ENCODE data around the gene GRIN3B. TPM values are rescaled to one million over a fixed set of nuclear protein-coding genes. Genes with fewer than 3 reads are reported as not detected.

Gene GRIN3B
- total and polyA plus RNA-seq, 9 of the 15 experiments (the other 6 are each of a cell fraction or from before 2014, with no cell fraction given), result 0.06 to 0.95 (median 0.19) TPM; not detected in 6

DNA sequence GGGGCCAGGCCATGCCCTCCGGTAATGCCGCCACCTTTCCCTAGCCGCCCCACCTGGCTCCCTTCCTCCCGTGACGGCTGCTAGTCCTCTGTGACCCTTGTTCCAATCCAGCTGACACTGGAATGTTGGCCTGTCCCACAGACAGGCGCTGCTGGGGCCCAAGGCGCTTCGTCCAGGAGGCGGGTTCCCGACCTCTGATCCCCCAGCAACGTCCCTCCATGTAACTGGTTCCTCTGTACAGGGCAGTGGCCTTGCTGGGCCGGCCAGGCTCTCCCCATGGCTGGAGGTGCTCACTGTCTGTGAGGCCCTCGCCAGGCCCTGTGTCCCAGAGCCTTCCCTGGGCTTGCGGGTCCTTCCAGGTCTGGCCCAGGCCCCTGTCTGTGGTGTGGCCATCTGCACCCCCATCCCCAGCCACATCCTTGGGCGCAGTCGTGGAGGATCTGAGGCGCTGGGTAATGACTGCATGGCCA, 6.8 kb upstream of the GRIN3B start:
- no peak overlapping the region for H3K4me2 ChIP-seq (ENCODE audit: insufficient read depth, low read length)
- POLR2A ChIA-PET, result interaction anchor here (0.6 kb wide), 1 partner anchor 36 kb away, joined by 5 read pairs; no protein-coding TSS in a partner anchor
- H3K9me3 ChIP-seq (replicated peaks; ENCODE audit: control insufficient read depth, insufficient read depth, low read depth, low read length), result no peaks in the 10 kb centered on the region
- peaks cover 65% of the 10 kb centered on the region; the same call in 2 of the 3 replicates for H3K36me3 ChIP-seq (ENCODE audit: control insufficient read depth, insufficient read depth, low read length)
- in situ Hi-C loops (cut with MboI), result no loop called here
- no peak overlapping the region for H3K27ac ChIP-seq (ENCODE audit: extremely low read depth, low read depth, low read length)
- TF ChIP-seq NUFIP1 (IDR thresholded peaks at IDR 0.05; ENCODE audit: partially characterized antibody) (no peak), YBX1 (IDR thresholded peaks at IDR 0.05) (no peak), RBM22 (IDR thresholded peaks at IDR 0.05; ENCODE audit: low read depth, low read length, poor library complexity, severe bottlenecking) (peak; percentile 50)
- no peaks in the 10 kb centered on the region for H3K27me3 ChIP-seq (ENCODE audit: control insufficient read depth in 2 of 2, insufficient read depth in 2 of 2, low read length in 2 of 2)
- peaks cover 6% of the 10 kb centered on the region for H3K9me1 ChIP-seq (ENCODE audit: control insufficient read depth, insufficient read depth, low read length)
- ATAC-seq (no peak), FAIRE-seq (no peak), DNase-seq (ENCODE audit: extremely low read depth in 1 of 4, low spot score in 3 of 4) (no peak)
- H3K4me1 ChIP-seq (replicated peaks in 1 of 2; ENCODE audit: control insufficient read depth in 2 of 2, insufficient read depth in 2 of 2, low read length in 2 of 2), result peaks cover 12 to 81% of the 10 kb centered on the region in 2 experiments; a peak in 4 of 5 replicates
- 89% methylated on average over 11 of the region's 17 CpGs for WGBS (ENCODE audit: insufficient coverage, low coverage, missing lambda C conversion rate)
- peak overlapping the region in 1 of 2 experiments; percentile 58; a peak in 2 of 4 replicates for H3K9ac ChIP-seq (ENCODE audit: insufficient read depth in 1 of 2, low read depth in 2 of 2, low read length in 2 of 2)
- H4K20me1 ChIP-seq (replicated peaks; ENCODE audit: control insufficient read depth, insufficient read depth, low read length), result no peaks in the 10 kb centered on the region; the same call in 1 of the 2 replicates
- intact Hi-C loops (cut with micrococcal nuclease), result no loop called here
- no peaks in the 10 kb centered on the region for H3K79me2 ChIP-seq (ENCODE audit: control insufficient read depth, insufficient read depth, low read length)
- H2AFZ ChIP-seq (ENCODE audit: low read depth, low read length), result no peak overlapping the region
- BruUV-seq (replicated peaks), result no TSS peak
- CTCF ChIA-PET (ENCODE audit: low intra/inter-chr PET ratio), result no interaction called here
- no peak overlapping the region for H3K4me3 ChIP-seq

GRCh38 chr19:993831-994393, 6.3 kb upstream of the GRIN3B start:
- no peak overlapping the region for H3K4me3 ChIP-seq
- in situ Hi-C loops (cut with MboI) (no loop called here), intact Hi-C loops (cut with micrococcal nuclease) (no loop called here)
- no peaks in the 10 kb centered on the region for H3K27me3 ChIP-seq (ENCODE audit: control insufficient read depth in 2 of 2, insufficient read depth in 2 of 2, low read length in 2 of 2)
- ChIA-PET CTCF (ENCODE audit: low intra/inter-chr PET ratio) (no interaction called here), POLR2A (interaction anchor here (1.4 kb wide), 1 partner anchor 26 kb away, joined by 5 read pairs; no protein-coding TSS in a partner anchor)
- H2AFZ ChIP-seq (ENCODE audit: low read depth, low read length), result no peak overlapping the region
- ATAC-seq (0 out of 3 replicates have a peak, but pooled peaks have one; percentile 8), FAIRE-seq (no peak), DNase-seq (ENCODE audit: extremely low read depth in 1 of 4, low spot score in 3 of 4) (no peak)
- peaks cover 60% of the 10 kb centered on the region; the same call in 2 of the 3 replicates for H3K36me3 ChIP-seq (ENCODE audit: control insufficient read depth, insufficient read depth, low read length)
- H4K20me1 ChIP-seq (replicated peaks; ENCODE audit: control insufficient read depth, insufficient read depth, low read length), result no peaks in the 10 kb centered on the region; the same call in 1 of the 2 replicates
- peaks cover 6% of the 10 kb centered on the region for H3K9me1 ChIP-seq (ENCODE audit: control insufficient read depth, insufficient read depth, low read length)
- H3K9me3 ChIP-seq (replicated peaks; ENCODE audit: control insufficient read depth, insufficient read depth, low read depth, low read length), result no peaks in the 10 kb centered on the region
- peaks cover 13 to 81% of the 10 kb centered on the region in 2 experiments; a peak in 4 of 5 replicates for H3K4me1 ChIP-seq (replicated peaks in 1 of 2; ENCODE audit: control insufficient read depth in 2 of 2, insufficient read depth in 2 of 2, low read length in 2 of 2)
- BruUV-seq (replicated peaks), result no TSS peak
- no peak overlapping the region for H3K27ac ChIP-seq (ENCODE audit: extremely low read depth, low read depth, low read length)
- no peak overlapping the region for H3K4me2 ChIP-seq (ENCODE audit: insufficient read depth, low read length)
- H3K9ac ChIP-seq (ENCODE audit: insufficient read depth in 1 of 2, low read depth in 2 of 2, low read length in 2 of 2), result peak overlapping the region in 1 of 2 experiments; percentile 58; a peak in 1 of 4 replicates
- WGBS (ENCODE audit: insufficient coverage, low coverage, missing lambda C conversion rate), result 85% methylated on average over 28 of the region's 43 CpGs
- H3K79me2 ChIP-seq (ENCODE audit: control insufficient read depth, insufficient read depth, low read length), result no peaks in the 10 kb centered on the region
- TF ChIP-seq PHF21A (IDR thresholded peaks at IDR 0.05; ENCODE audit: borderline replicate concordance, low read depth) (peak; percentile 72; the same call in 1 of the 2 replicates), ELF2 (CRISPR knock-in tag; IDR thresholded peaks at IDR 0.05) (no peak), POLR2G (IDR thresholded peaks at IDR 0.05; ENCODE audit: low read depth, low read length) (peak; percentile 42), SUPT5H (IDR thresholded peaks at IDR 0.05) (0 out of 2 replicates have a peak, but pooled peaks have one; percentile 31), ZBTB33 (CRISPR knock-in tag; IDR thresholded peaks at IDR 0.05) (peak; percentile 84), KHSRP (IDR thresholded peaks at IDR 0.05) (no peak), HNRNPL (IDR thresholded peaks at IDR 0.05; ENCODE audit: low read depth, low read length) (no peak), FIP1L1 (IDR thresholded peaks at IDR 0.05; ENCODE audit: low read depth, low read length, poor library complexity, severe bottlenecking) (no peak), EGR1 (conservative IDR thresholded peaks at IDR 0.05) (peak; percentile 26; the same call in 1 of the 2 replicates), RBM22 (IDR thresholded peaks at IDR 0.05; ENCODE audit: low read depth, low read length, poor library complexity, severe bottlenecking) (peak; percentile 25), ZNF212 (CRISPR knock-in tag; IDR thresholded peaks at IDR 0.05) (no peak), FOXM1 (IDR thresholded peaks at IDR 0.05; ENCODE audit: low read depth) (no peak), FOXM1 (CRISPR knock-in tag; IDR thresholded peaks at IDR 0.05; ENCODE audit: low read depth) (0 out of 2 replicates have a peak, but pooled peaks have one; percentile 39)

Data from K562 (cell line).